H4 (cell line): Measurements from ENCODE around the gene LYPLAL1. TPM values are rescaled to one million over a fixed set of nuclear protein-coding genes. Genes with fewer than 3 reads are reported as not detected.

Experiments
- DNase-seq: peaks from one replicate; pipeline ENCODE4 v3.0.0-alpha.2; 2015; ENCODE audit warnings: low spot score
- total RNA-seq: library from RNA; depleted of rRNA; stranded (reverse); fragments of >200 nt; shearing (Covaris generic); gene quantifications from 2 replicates; pipeline ENCODE4 v1.2.3, GENCODE V29; 2014; rRNA removed

LYPLAL1 gene
- 14.3 and 22.2 TPM in 2 replicates for total RNA-seq

- peak; percentile 84 for DNase-seq
Observed at GRCh38 chr1:219173758-219174459, at the start of gene LYPLAL1. LYPLAL1 (plus strand) TSS chr1:219173878; CDS start chr1:219173891, 13 bp downstream.

DNA sequence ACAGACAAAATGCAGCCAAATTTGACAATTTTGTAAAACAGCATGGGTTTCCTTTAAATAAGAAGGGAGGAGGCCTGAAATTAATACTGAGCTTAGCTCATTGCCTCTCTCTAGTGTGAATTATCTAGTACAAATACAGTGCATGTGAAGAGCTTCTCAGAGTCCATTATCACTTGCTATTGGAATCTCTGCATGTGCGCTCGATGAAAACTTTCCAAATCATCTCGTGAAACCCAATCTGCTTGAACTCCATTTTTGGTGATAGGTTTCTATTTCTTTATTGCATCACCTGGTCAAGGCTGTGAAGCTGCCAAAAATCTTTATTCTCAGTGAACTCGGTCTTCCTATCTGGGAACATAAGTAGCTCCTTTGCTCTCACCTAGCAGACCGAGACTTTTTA, 49.5 kb upstream of the LYPLAL1 start:
- no peak for DNase-seq

GRCh38 chr1:219125342-219125741, 48.3 kb upstream of the LYPLAL1 start:
- no peak for DNase-seq

DNA sequence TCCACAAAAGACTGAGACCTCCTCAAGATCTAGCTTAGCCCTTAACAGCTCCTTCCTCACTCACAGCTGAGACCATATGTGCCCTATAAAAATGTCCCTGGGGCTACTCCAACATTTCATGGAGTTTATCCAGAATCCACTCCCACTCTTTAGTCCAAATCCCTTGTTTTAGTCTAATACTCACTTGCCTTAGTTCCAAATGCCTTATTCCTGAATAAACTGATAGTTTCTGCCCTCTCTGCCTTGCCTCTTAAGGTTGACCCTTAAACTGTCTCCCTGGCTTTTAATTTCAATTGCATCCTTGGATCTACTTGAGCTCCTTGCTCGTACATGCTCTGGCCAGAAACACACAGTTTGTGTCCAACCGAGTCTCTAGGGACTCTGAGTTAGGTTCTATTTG, 47.3 kb upstream of the LYPLAL1 start:
- DNase-seq: no peak

DNA sequence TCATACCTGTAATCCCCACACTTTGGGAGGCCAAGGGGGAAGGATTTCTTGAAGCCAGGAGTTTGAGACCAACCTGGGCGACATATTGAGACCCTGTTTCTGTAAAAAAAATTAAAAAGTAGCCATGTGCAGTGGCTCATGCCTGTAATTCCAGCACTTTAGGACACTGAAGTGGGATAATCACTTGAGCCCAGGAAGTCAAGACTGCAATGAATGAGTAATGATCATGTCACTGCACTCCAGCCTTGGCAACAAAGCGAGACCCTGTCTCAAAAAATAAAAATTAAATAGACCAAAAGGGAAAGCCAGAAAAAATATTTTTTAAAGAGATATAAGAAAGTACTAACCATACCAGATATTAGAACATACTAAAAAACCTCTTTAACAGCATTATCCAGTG, 44.7 kb upstream of the LYPLAL1 start:
- no peak for DNase-seq

GRCh38 chr1:219130366-219130935, 43.2 kb upstream of the LYPLAL1 start:
- DNase-seq: no peak

DNA sequence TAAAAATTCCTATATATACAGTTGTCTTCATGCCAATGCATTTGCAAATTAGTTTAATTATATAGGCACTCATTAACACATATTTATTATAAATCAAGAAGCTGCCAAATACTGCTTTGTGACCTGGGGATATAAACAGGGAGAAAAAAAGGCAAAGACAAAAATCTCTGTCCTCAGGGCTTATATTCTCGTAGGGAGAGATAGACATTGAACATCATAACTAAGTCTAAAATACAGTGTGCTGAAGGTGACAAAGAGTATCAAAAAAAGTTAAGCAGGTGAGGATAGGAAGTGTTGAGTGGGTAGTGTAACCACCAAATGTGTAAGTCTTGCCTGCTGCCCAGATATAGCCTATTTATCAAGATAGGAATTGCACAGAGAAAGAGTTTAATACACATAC, 40.7 kb upstream of the LYPLAL1 start:
- DNase-seq: no peak

DNA sequence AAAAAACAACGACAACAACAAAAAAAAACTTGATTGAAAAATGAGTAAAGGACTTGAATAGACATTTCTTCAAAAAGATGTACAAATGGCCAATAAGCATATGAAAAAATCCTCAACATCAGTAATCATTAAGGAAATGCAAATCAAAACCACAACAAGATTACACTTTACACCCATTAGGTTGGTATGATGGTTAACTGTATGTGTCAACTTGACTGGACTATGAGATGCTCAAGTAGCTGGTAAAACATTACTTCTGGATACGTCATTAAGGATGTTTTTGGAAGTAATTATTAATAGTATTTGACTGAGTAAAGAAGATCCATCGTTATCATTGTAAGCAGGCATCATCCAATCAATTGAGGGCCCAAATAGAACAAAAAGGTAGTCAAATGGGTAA, 34.9 kb upstream of the LYPLAL1 start:
- DNase-seq: no peak

DNA sequence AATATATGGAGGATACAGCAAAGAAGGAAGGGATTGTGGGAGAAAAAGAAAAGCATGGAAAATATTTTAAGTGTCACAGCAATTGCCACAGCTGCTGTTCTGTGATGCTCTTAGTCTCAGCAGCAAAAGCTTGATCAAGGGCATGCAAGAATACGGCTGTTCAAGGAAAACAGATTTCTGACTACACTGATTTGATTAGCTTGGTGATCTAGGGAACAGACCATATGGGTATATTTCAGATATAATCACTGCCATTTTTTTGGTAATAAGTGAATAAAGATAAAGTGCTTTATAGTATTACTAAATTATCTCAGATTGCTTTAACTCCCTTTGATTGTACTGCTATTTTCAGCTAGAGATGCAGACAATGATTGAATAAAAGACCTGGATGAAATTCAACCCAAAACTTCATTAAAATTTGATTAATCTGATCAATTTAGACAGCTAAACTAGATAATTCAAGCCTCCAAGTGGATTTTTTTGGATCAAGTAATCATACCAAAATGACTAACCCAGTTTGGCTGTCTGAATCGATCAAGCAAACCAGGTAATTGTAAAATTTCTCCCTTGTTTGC, 33.3 kb upstream of the LYPLAL1 start:
- no peak for DNase-seq

DNA sequence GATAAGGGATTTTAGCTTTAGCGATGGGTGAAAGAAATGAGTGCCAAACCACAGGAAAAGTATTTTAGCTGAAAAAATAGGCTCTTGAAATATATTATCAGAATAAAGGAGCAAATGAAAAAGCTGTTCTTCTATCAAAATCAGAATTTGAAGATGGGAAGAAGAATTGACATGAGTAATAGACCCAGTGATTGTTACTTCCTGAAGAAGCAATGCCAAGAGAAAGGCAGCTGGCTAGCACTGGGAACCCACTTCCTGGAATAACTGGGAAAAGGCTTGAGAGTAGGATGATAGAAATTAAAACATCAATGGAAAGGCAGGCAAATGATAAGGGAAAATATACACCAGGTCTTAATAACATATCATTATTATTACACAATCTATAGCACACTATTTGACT, 29.9 kb upstream of the LYPLAL1 start:
- DNase-seq: no peak

DNA sequence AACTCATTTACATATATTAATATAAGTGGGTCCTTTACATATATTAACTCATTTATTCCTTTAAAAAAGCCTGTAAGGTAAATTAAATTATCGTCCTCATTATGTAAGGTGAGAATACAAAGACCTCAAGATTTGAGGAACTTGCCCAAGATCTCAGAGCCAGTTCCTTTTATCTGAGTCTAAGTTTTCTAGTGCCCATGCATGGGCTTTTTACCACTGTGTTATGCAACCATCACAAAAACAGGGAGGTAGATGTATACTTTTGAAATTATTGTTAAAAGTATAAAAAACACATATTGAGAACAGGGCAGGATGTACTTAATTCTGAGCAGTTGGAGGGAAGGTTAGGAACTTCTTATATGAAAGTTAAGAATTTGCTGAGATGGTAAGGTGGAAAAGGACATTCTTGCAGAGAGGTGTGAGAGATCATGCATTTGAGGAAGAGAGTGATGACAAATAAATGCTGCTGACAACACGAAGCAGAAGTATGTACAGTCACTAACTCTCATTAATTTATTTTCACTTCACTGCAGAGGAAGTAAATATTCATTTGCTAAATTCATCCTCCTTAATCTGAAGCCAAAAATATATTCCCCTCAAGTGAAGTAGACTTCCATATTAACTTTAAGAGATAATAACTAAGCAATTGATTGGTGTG, 28.9 kb upstream of the LYPLAL1 start:
- no peak for DNase-seq

DNA sequence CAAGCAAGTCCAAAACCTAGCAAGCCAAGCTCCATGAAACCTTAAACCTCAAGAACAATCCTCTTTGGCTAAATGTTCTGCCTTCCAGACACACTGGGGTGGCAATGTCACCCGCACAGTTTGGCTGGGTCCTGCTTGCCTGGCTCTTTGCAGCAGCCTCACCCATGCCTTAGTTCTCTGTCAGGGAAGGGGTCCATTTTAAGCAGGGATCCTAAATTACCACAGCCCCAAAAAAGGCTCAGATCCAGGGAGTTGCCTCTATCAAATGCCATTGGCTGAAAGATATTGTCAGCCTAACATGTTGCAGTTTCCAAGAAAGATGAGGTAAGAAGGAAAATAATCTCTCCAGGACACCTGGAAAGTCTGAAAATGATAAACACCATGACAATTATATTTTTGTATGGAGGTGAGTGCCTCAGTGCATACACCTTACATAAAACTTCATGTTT, 26.1 kb upstream of the LYPLAL1 start:
- DNase-seq: no peak

DNA sequence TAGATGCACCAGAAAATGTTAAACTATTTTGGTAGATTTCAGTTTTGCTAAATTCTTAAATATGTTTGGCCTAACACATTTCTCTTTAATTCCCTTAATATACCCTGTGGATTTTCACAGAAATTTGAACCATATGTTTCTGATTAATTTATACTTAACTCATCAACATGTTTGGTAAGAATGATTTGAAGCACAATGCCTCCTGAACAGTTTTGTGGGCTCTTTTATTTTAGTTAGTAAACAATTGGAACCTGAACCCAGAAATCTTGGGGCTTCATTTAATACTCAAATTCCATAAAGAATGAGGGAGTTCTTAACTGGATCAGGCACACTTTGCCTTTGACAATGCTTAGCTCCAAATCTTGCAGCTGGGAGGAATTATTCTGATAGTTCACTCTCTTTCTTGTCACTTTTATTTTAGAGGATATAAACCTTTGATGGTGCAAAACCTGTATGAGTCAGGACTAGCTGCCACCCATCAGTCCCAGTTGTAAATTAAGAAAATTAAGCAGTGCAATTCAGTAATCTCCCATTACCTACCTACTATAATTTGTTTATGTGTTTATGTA, 24.6 kb upstream of the LYPLAL1 start:
- no peak for DNase-seq

DNA sequence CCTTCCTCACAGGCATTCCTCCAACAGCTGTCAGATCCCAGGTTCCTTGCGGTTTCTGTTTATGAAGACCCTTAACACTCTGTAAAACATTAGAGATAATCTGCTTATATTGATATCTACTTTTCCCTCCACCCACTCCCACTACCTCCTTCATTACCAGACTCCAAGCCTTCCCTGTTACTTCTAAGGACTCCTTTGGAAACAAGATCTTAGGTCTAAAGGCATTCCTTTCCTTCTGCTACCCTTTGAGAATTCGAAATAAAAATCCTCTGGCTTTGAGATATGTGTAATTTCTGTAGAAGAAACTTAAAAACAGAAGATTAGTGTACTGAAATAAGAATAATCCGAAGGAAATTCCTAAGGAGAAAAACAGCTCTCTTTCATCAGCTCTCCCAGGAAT, 23.7 kb upstream of the LYPLAL1 start:
- no peak for DNase-seq

- no peak for DNase-seq
Observed at GRCh38 chr1:219150913-219151312, 22.8 kb upstream of the LYPLAL1 start.

GRCh38 chr1:219151467-219151866, 22.2 kb upstream of the LYPLAL1 start:
- no peak for DNase-seq

DNA sequence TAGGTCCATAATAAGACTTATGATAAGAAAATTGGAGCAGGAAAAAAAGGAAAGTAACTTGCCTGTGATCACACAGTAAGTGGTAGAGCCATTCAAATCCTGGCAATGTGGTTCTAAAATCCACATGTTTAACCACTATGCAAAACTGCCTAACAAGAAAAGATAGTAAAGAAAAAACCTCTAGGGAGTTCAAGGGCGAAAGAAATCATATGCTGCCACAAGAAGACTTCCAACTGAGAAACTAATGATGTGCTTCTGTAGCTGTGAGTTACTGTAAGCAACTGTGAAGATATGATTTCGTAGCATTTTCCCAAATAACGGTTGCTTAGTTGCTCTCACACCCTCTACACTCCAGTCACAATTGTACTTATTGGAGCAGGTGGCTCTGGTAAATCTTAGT, 20.9 kb upstream of the LYPLAL1 start:
- DNase-seq: no peak

DNA sequence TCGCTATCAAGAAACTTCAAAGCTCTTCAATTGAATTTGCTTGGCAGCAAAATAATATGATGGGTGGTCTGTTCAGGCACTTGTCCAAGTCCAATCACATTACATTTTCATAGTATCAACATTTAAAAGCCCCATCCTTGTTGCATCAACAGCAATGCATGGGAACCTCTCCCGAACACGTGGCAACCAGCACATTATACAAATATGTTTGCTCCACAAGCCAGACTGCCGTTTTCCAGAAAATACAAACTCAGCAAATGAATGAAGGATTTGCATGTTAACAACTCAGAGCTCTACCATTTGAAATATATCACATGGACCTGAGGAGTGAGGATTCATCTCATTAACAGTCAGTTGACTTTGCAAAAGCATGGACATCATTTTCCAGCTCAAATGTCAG, 20.0 kb upstream of the LYPLAL1 start:
- no peak for DNase-seq

DNA sequence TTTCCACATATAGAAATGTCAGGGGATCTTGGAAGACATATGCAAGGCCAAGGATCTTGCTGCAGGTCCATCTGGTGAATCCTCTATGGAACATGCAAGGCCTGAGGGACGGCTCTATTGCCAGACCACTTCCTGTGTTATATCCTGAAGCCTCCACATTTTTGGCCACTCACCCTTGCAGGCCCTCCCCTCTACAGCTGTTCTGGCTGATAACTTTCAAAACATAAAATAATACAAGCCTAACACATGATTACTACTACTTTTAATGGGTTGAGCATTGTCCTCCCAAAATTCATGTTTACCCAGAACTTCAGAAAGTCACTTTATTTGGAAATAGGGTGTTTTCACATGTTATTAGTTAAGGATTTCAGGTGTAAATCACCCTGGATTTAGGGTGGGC, 18.5 kb upstream of the LYPLAL1 start:
- DNase-seq: no peak

- no peak for DNase-seq
Observed at GRCh38 chr1:219159946-219160645, 13.6 kb upstream of the LYPLAL1 start.

DNA sequence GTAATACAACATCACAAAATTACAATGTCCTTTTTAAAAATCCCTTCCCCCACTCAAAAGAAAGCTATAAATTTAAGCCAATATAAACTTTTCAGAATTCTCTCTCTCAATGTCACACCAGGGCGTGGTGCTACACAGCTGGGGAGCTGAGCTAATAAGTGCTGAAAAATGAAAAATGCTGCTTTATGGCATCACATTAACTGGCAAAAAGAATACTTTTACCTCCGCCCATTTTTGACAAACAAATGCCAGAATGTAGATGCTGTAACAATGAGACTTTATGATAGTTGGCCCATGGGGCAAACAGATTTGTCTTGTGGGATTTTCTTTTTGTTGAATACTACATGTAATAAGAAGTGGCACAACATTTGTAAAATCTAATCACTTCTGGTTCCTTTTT, 12.7 kb upstream of the LYPLAL1 start:
- DNase-seq: no peak

DNA sequence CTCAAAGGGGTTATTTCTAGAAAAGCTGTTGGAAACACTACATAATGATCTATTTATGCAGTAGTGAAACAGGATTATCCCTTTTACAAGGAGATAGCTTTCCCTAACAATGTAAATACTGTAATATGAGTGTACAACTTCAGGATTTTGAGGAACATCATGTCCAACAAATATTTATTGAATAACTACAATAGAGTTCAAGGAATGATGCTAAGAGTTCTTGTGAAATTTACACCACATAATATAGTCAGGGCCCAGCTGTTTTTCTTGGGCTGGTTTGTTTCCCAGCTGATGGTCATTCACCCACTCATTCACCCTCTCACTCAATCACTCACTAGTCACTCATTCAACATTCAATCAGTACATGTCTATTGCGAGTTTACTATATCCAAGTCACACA, 12.3 kb upstream of the LYPLAL1 start:
- no peak for DNase-seq
